Chondrocyte (in vitro differentiated cells): ENCODE measurements around the gene TMEM273. TPM values are rescaled to one million over a fixed set of nuclear protein-coding genes. Genes with fewer than 3 reads are reported as not detected.

Source experiments
- DNase-seq: peaks from one replicate; pipeline ENCODE4 v3.0.0; 2021; ENCODE audit warnings: mixed read lengths, low spot score
- H3K27ac Mint-ChIP-seq: one replicate; pipeline ENCODE4 v1.8.0; 2021; ENCODE audit warnings: mild to moderate bottlenecking, moderate library complexity, mixed read lengths; ENCODE audit not compliant: unreplicated experiment
- H3K27me3 Mint-ChIP-seq: 2 replicates; pipeline ENCODE4 v1.8.0; 2021; ENCODE audit warnings: low read depth, mixed read lengths
- H3K36me3 Mint-ChIP-seq: 2 replicates; pipeline ENCODE4 v1.8.0; 2021; ENCODE audit warnings: low read depth, mixed read lengths
- H3K4me1 Mint-ChIP-seq: 2 replicates; pipeline ENCODE4 v1.8.0; 2021; ENCODE audit warnings: low read depth, mild to moderate bottlenecking, mixed read lengths
- H3K4me3 Mint-ChIP-seq: one replicate; pipeline ENCODE4 v1.8.0; 2021; ENCODE audit warnings: mild to moderate bottlenecking, moderate library complexity, mixed read lengths; ENCODE audit not compliant: unreplicated experiment
- H3K9me3 Mint-ChIP-seq: 2 replicates; pipeline ENCODE4 v1.8.0; 2021; ENCODE audit warnings: low read depth, mixed read lengths
- CTCF ChIP-seq: fragments of 200-600 bp; sonication (generic); IDR thresholded peaks from 2 replicates; pipeline ENCODE4 v1.5.0; 2021; ENCODE audit warnings: antibody characterized with exemption, mild to moderate bottlenecking, moderate library complexity
- total RNA-seq: library from RNA; stranded (reverse); gene quantifications from 3 replicates; pipeline ENCODE4 v1.2.1, GENCODE V29; 2021

The TMEM273 gene
- total RNA-seq, 1 donor from 2014 or later: not detected

- TF ChIP-seq CTCF: no peak
- Mint-ChIP-seq H3K9me3 (peaks cover under 1% of the 10 kb centered on the region), H3K36me3 (no peaks in the 10 kb centered on the region), H3K4me1 (no peaks in the 10 kb centered on the region), H3K27me3 (peaks cover 8% of the 10 kb centered on the region), H3K4me3 (no peak overlapping the region), H3K27ac (no peak overlapping the region)
- no peak for DNase-seq
These were observed 40.5 kb upstream of the TMEM273 start for GRCh38 chr10:49228677-49229076.

- DNase-seq: no peak
- Mint-ChIP-seq H3K27me3 (peaks cover 8% of the 10 kb centered on the region), H3K27ac (no peak overlapping the region), H3K36me3 (no peaks in the 10 kb centered on the region), H3K4me1 (no peaks in the 10 kb centered on the region), H3K4me3 (no peak overlapping the region), H3K9me3 (peaks cover 3% of the 10 kb centered on the region)
- no peak for TF ChIP-seq CTCF
These were observed 39.2 kb upstream of the TMEM273 start for GRCh38 chr10:49227406-49227805.

GRCh38 chr10:49226594-49226993, 38.4 kb upstream of the TMEM273 start:
- no peak overlapping the region for H3K4me3 Mint-ChIP-seq
- no peak for TF ChIP-seq CTCF
- H3K4me1 Mint-ChIP-seq: no peaks in the 10 kb centered on the region
- H3K9me3 Mint-ChIP-seq: peaks cover 3% of the 10 kb centered on the region
- H3K27me3 Mint-ChIP-seq: peaks cover 4% of the 10 kb centered on the region
- DNase-seq: no peak
- H3K27ac Mint-ChIP-seq: no peak overlapping the region
- no peaks in the 10 kb centered on the region for H3K36me3 Mint-ChIP-seq

GRCh38 chr10:49225218-49225876, 37.2 kb upstream of the TMEM273 start:
- TF ChIP-seq CTCF: no peak
- no peak for DNase-seq
- Mint-ChIP-seq H3K27me3 (no peaks in the 10 kb centered on the region), H3K36me3 (no peaks in the 10 kb centered on the region), H3K27ac (no peak overlapping the region), H3K4me1 (no peaks in the 10 kb centered on the region), H3K9me3 (peaks cover 3% of the 10 kb centered on the region), H3K4me3 (no peak overlapping the region)

- DNase-seq: no peak
- Mint-ChIP-seq H3K4me3 (no peak overlapping the region), H3K36me3 (no peaks in the 10 kb centered on the region), H3K27ac (no peak overlapping the region), H3K9me3 (peaks cover 11% of the 10 kb centered on the region), H3K4me1 (no peaks in the 10 kb centered on the region), H3K27me3 (peaks cover 9% of the 10 kb centered on the region)
- no peak for TF ChIP-seq CTCF
These were observed 35.0 kb upstream of the TMEM273 start for GRCh38 chr10:49223205-49223604.
